Astrocyte (in vitro differentiated cells and primary cell): Measurements from ENCODE around the gene AKTIP.

ENCODE experiments used
- CTCF ChIP-seq: IDR thresholded peaks from 2 replicates; pipeline ENCODE4 v1.5.1; 2011; ENCODE audit warnings: low read depth, mild to moderate bottlenecking, inconsistent platforms, low read length, moderate library complexity; ENCODE audit not compliant: insufficient read depth
- EZH2 ChIP-seq: IDR thresholded peaks from 2 replicates; pipeline ENCODE4 v1.6.1; 2012; ENCODE audit warnings: mild to moderate bottlenecking, low read length, inconsistent platforms; ENCODE audit not compliant: insufficient read depth

GRCh38 chr16:53453928-53454327 lies 49.1 kb downstream of the AKTIP start:
- no peak for TF ChIP-seq CTCF
- no peak for TF ChIP-seq EZH2
